Esophagus muscularis mucosa (tissue), 3 donors: ENCODE data around the gene HERC6.

Experiments used
- CTCF ChIP-seq, 3 experiments: fragments of 200-600 bp in 2 of 3; fragments of 450-650 bp in 1 of 3; sonication (generic) in 2 of 3; IDR thresholded peaks; one replicate each; pipeline ENCODE4 v1.5.1; 2017 to 2019; ENCODE audit warnings: antibody characterized with exemption in 3 of 3, mild to moderate bottlenecking in 2 of 3, moderate library complexity in 1 of 3
- POLR2AphosphoS5 ChIP-seq, 2 donors: sonication (generic); formaldehyde crosslinking; IDR thresholded peaks; one replicate each; pipeline ENCODE4 v1.6.1; 2017; ENCODE audit warnings: antibody characterized with exemption in 2 of 2

GRCh38 chr4:88457307-88458103, 78.9 kb downstream of the HERC6 start:
- no peak for TF ChIP-seq CTCF (IDR thresholded peaks at IDR 0.05)
- no peak for TF ChIP-seq POLR2AphosphoS5 (IDR thresholded peaks at IDR 0.05)
